ENCODE measurements around the gene DYNLT1. TPM values are rescaled to one million over a fixed set of nuclear protein-coding genes. Genes with fewer than 3 reads are reported as not detected.

DYNLT1 gene
- total and polyA plus RNA-seq, 9 of the 15 experiments (the other 6 are each of a cell fraction or from before 2014, with no cell fraction given), result 42.2 to 583 (median 127) TPM

DNA sequence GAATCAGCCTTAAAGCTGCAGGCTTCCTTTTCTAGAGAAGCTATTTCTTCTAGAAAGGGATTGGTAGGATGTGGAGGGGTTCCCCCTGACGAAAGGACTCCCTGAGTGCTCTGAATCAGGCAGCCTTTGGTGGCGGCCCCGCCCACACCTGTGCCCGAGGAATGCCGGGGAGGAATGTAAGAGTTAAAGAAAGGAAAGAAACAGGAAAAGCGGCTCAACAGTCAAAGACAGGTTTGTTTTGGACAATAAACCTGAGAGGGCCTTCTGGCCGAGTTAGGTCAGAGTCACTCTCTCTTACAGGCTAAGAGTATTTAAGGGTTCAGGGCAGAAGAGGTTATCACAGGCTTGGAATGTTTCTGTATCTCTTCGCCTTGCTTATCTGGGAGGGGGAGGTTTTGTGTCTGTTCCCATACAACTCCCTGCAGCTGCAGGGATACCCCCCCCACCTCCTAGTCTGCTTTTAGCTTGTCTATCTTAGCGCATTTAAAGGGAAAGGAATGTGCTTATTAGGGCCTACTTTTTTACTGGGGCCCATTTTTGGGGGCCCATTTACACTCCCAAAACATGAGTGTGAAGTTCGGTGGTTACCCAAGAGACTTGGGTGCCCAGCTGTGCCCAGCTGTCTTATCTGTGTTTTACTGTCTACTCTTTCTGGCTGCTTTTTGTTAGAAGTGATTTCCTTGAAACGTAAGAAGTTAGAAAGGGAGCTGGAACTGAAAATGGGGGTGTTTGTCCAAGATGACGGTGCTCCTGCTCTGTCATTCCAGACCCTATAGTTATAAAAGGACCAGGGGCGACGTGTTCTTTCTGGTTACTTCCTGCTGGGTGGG, 32.8 kb downstream of the DYNLT1 start:
- no peaks in the 10 kb centered on the region for H3K4me1 ChIP-seq (replicated peaks in 1 of 2; ENCODE audit: control insufficient read depth in 2 of 2, insufficient read depth in 2 of 2, low read length in 2 of 2)
- intact Hi-C loops (cut with micrococcal nuclease) (no loop called here), in situ Hi-C loops (cut with MboI) (no loop called here)
- H3K36me3 ChIP-seq (ENCODE audit: control insufficient read depth, insufficient read depth, low read length), result peaks cover 77% of the 10 kb centered on the region
- BruUV-seq (replicated peaks), result no TSS peak
- TF ChIP-seq, protein P1, sequence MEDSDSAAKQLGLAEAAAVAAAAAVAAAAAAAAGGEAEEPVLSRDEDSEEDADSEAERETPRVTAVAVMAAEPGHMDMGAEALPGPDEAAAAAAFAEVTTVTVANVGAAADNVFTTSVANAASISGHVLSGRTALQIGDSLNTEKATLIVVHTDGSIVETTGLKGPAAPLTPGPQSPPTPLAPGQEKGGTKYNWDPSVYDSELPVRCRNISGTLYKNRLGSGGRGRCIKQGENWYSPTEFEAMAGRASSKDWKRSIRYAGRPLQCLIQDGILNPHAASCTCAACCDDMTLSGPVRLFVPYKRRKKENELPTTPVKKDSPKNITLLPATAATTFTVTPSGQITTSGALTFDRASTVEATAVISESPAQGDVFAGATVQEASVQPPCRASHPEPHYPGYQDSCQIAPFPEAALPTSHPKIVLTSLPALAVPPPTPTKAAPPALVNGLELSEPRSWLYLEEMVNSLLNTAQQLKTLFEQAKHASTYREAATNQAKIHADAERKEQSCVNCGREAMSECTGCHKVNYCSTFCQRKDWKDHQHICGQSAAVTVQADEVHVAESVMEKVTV (CRISPR knock-in tag; IDR thresholded peaks at IDR 0.05), result no peak
- TF ChIP-seq, protein P2, sequence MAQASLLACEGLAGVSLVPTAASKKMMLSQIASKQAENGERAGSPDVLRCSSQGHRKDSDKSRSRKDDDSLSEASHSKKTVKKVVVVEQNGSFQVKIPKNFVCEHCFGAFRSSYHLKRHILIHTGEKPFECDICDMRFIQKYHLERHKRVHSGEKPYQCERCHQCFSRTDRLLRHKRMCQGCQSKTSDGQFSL (CRISPR knock-in tag; IDR thresholded peaks at IDR 0.05), result no peak
- TF ChIP-seq, protein P2 (tag; IDR thresholded peaks at IDR 0.05), result 0 out of 4 replicates have a peak, but pooled peaks of 1 of the 2 experiments have one; percentile 35
- no peaks in the 10 kb centered on the region for H3K9me3 ChIP-seq (replicated peaks; ENCODE audit: control insufficient read depth, insufficient read depth, low read depth, low read length)
- no peak overlapping the region for H3K4me2 ChIP-seq (ENCODE audit: insufficient read depth, low read length)
- no peaks in the 10 kb centered on the region for H3K79me2 ChIP-seq (ENCODE audit: control insufficient read depth, insufficient read depth, low read length)
- 84% methylated on average over 14 of the region's 14 CpGs for WGBS (ENCODE audit: insufficient coverage, low coverage, missing lambda C conversion rate)
- H3K4me3 ChIP-seq, result no peak overlapping the region
- no peak overlapping the region for H3K9ac ChIP-seq (ENCODE audit: insufficient read depth in 1 of 2, low read depth in 2 of 2, low read length in 2 of 2)
- ATAC-seq (no peak), FAIRE-seq (no peak), DNase-seq (ENCODE audit: extremely low read depth in 1 of 4, low spot score in 3 of 4) (no peak)
- no peak overlapping the region for H3K27ac ChIP-seq (ENCODE audit: extremely low read depth, low read depth, low read length)
- POLR2A ChIA-PET, result interaction anchor here (0.6 to 2.5 kb wide), 3 partner anchors 10 to 504 kb away, joined by 3 to 10 read pairs (median 3); no protein-coding TSS in a partner anchor
- no peaks in the 10 kb centered on the region for H3K9me1 ChIP-seq (ENCODE audit: control insufficient read depth, insufficient read depth, low read length)
- CTCF ChIA-PET (ENCODE audit: low intra/inter-chr PET ratio), result no interaction called here
- H2AFZ ChIP-seq (ENCODE audit: low read depth, low read length), result no peak overlapping the region
- no peaks in the 10 kb centered on the region for H4K20me1 ChIP-seq (replicated peaks; ENCODE audit: control insufficient read depth, insufficient read depth, low read length)
- no peaks in the 10 kb centered on the region for H3K27me3 ChIP-seq (ENCODE audit: control insufficient read depth in 2 of 2, insufficient read depth in 2 of 2, low read length in 2 of 2)
